HCT116 (cell line): ENCODE data around the gene ABCC8. TPM values are rescaled to one million over a fixed set of nuclear protein-coding genes. Genes with fewer than 3 reads are reported as not detected.

ENCODE experiments used
- ATAC-seq: fragments of 200-7000 bp; cut with Tn5 transposase; 2 replicates; pipeline ENCODE4 v1.9.1; 2020; ENCODE audit warnings: mild to moderate bottlenecking, moderate library complexity
- BruUV-seq: library from RNA; stranded (reverse); fragments of 400-500 nt; replicated peaks from 2 replicates; lab custom pipeline; 2021; lab: Mats Ljungman, UMichigan
- CTCF ChIA-PET: fragments of 300-600 bp; sonication (Branson Sonifier 250); formaldehyde crosslinking; loops from one replicate; lab custom pipeline; 2021; ENCODE audit warnings: antibody characterized with exemption; lab: Charles Lee
- POLR2A ChIA-PET: fragments of 300-600, 350-600 bp; sonication (Branson Sonifier 250); formaldehyde crosslinking; loops from one replicate; lab custom pipeline; 2021; ENCODE audit warnings: antibody characterized with exemption; lab: Charles Lee
- RAD21 ChIA-PET, 2 experiments: fragments of 300-600 bp; sonication (Branson Sonifier 250); formaldehyde crosslinking; loops; one replicate each; lab custom pipeline; 2023; ENCODE audit warnings: low total read pairs in 2 of 2; ENCODE audit not compliant: uncharacterized antibody in 2 of 2, unreplicated experiment in 2 of 2, low non-redundant PET in 1 of 2; lab: Charles Lee
- DNase-seq: peaks from one replicate; pipeline ENCODE4 v3.0.0-alpha.2; 2010; ENCODE audit warnings: low read depth, low spot score
- H2AFZ ChIP-seq: fragments of 200-600 bp; shearing (Covaris generic), sonication (generic); 2 replicates; pipeline ENCODE4 v1.6.1; 2017; ENCODE audit warnings: low read depth, mixed run types, mixed read lengths, antibody characterized with exemption, low read length; ENCODE audit not compliant: poor library complexity, severe bottlenecking
- H3K27ac ChIP-seq: 2 replicates; pipeline ENCODE4 v1.5.1; 2012; ENCODE audit warnings: low read depth, low read length
- H3K27me3 ChIP-seq: fragments of 200-600 bp; sonication (generic); 2 replicates; pipeline ENCODE4 v1.6.1; 2016; ENCODE audit warnings: mixed run types, low read length, mixed read lengths; ENCODE audit not compliant: insufficient read depth
- H3K36me3 ChIP-seq, 2 experiments: fragments of 200-500 bp in 1 of 2; fragments of 200-600 bp in 1 of 2; sonication (Bioruptor generic) in 1 of 2; sonication (generic) in 1 of 2; 2 replicates each; pipeline versions ENCODE4 v1.5.1 to v1.6.1; 2014 to 2016; ENCODE audit warnings: low read length in 2 of 2, inconsistent platforms in 1 of 2, mixed read lengths in 1 of 2, mixed run types in 1 of 2; ENCODE audit not compliant: insufficient read depth in 2 of 2, control insufficient read depth in 1 of 2
- H3K4me1 ChIP-seq, 2 experiments: fragments of 200-600 bp in 1 of 2; sonication (generic) in 1 of 2; 2 replicates each; pipeline versions ENCODE4 v1.5.1 to v1.6.1; 2012 to 2017; ENCODE audit warnings: low read length in 2 of 2, inconsistent platforms in 1 of 2, mild to moderate bottlenecking in 1 of 2, mixed read lengths in 1 of 2, mixed run types in 1 of 2, moderate library complexity in 1 of 2; ENCODE audit not compliant: insufficient read depth in 2 of 2, control insufficient read depth in 1 of 2
- H3K4me2 ChIP-seq: fragments of 200-600 bp; sonication (generic); 2 replicates; pipeline ENCODE4 v1.6.1; 2017; ENCODE audit warnings: mixed run types, low read length, mixed read lengths
- H3K4me3 ChIP-seq, 2 experiments: fragments of 200-600 bp in 1 of 2; sonication (generic) in 1 of 2; replicated peaks in 1 of 2; 2 replicates each; pipeline ENCODE4 v1.5.1; 2011 to 2016; ENCODE audit warnings: low read length in 2 of 2, control low read depth in 1 of 2, low read depth in 1 of 2, mild to moderate bottlenecking in 1 of 2, mixed read lengths in 1 of 2, mixed run types in 1 of 2
- H3K79me2 ChIP-seq: fragments of 200-600 bp; sonication (generic); 2 replicates; pipeline ENCODE4 v1.6.1; 2017; ENCODE audit warnings: mild to moderate bottlenecking, mixed run types, low read length, moderate library complexity, mixed read lengths; ENCODE audit not compliant: insufficient read depth
- H3K9ac ChIP-seq: fragments of 200-600 bp; sonication (generic); 2 replicates; pipeline ENCODE4 v1.6.1; 2016; ENCODE audit warnings: low read length, mixed read lengths
- H3K9me2 ChIP-seq: fragments of 200-600 bp; sonication (generic), shearing (Covaris generic); 2 replicates; pipeline ENCODE4 v1.6.1; 2017; ENCODE audit warnings: mixed run types, mild to moderate bottlenecking, moderate library complexity; ENCODE audit not compliant: insufficient read depth
- H3K9me3 ChIP-seq, 2 experiments: fragments of 200-500 bp in 1 of 2; fragments of 200-600 bp in 1 of 2; sonication (Bioruptor generic) in 1 of 2; sonication (generic) in 1 of 2; 2 replicates each; pipeline ENCODE4 v1.6.1; 2014 to 2017; ENCODE audit warnings: low read length in 2 of 2, mixed read lengths in 2 of 2, inconsistent platforms in 1 of 2, low read depth in 1 of 2, mild to moderate bottlenecking in 1 of 2, mixed run types in 1 of 2, moderate library complexity in 1 of 2; ENCODE audit not compliant: control insufficient read depth in 1 of 2, insufficient read depth in 1 of 2
- H4K20me1 ChIP-seq: fragments of 200-600 bp; sonication (generic), shearing (Covaris generic); 2 replicates; pipeline ENCODE4 v1.6.1; 2017; ENCODE audit warnings: mixed run types, mild to moderate bottlenecking, moderate library complexity; ENCODE audit not compliant: insufficient read depth
- CBX3 ChIP-seq: IDR thresholded peaks from 2 replicates; pipeline ENCODE4 v1.6.1; 2012; ENCODE audit warnings: low read depth
- EZH2 ChIP-seq: fragments of 200-600 bp; sonication (generic); IDR thresholded peaks from 2 replicates; pipeline ENCODE4 v1.6.1; 2017; ENCODE audit warnings: antibody characterized with exemption, mixed run types
- EZH2phosphoT487 ChIP-seq: fragments of 200-600 bp; IDR thresholded peaks from 2 replicates; pipeline ENCODE4 v1.6.1; 2018; ENCODE audit warnings: antibody characterized with exemption, borderline replicate concordance
- JUND ChIP-seq: IDR thresholded peaks from 2 replicates; pipeline ENCODE4 v1.6.1; 2012
- POLR2AphosphoS5 ChIP-seq: IDR thresholded peaks from 2 replicates; pipeline ENCODE4 v1.6.1; 2011; ENCODE audit warnings: mild to moderate bottlenecking, low read depth, low read length, moderate library complexity
- SIN3A ChIP-seq: IDR thresholded peaks from 2 replicates; pipeline ENCODE4 v1.6.1; 2012; ENCODE audit warnings: low read depth
- TCF7L2 ChIP-seq: IDR thresholded peaks from 2 replicates; pipeline ENCODE4 v1.7.0; 2011; ENCODE audit warnings: borderline replicate concordance, inconsistent platforms; ENCODE audit not compliant: insufficient read depth, insufficient read length; ENCODE audit errors: extremely low read depth
- YY1 ChIP-seq: IDR thresholded peaks from 2 replicates; pipeline ENCODE4 v1.6.1; 2011; ENCODE audit warnings: low read length, low read depth, moderate library complexity, mild to moderate bottlenecking; ENCODE audit not compliant: insufficient replicate concordance; ENCODE audit errors: extremely low read depth
- intact Hi-C: fragments of 100-400 bp; cut with micrococcal nuclease; formaldehyde crosslinking; loops from 2 replicates; pipeline ENCODE4 v1.10.0; 2022
- total RNA-seq: library from RNA; stranded (reverse); gene quantifications from one replicate; pipeline ENCODE4 v1.2.1, GENCODE V29; 2021; ENCODE audit not compliant: unreplicated experiment
- TF ChIP-seq, protein P1 (sequence below): IDR thresholded peaks from 2 replicates; pipeline ENCODE4 v1.6.1; 2012; ENCODE audit warnings: low read depth
- TF ChIP-seq, protein P2 (sequence below): IDR thresholded peaks from 2 replicates; pipeline ENCODE4 v1.6.1; 2011; ENCODE audit warnings: mild to moderate bottlenecking, low read length, moderate library complexity; ENCODE audit not compliant: insufficient replicate concordance; ENCODE audit errors: extremely low read depth

Gene ABCC8
- total RNA-seq, 1 experiment from 2014 or later = 0.39 TPM

DNA sequence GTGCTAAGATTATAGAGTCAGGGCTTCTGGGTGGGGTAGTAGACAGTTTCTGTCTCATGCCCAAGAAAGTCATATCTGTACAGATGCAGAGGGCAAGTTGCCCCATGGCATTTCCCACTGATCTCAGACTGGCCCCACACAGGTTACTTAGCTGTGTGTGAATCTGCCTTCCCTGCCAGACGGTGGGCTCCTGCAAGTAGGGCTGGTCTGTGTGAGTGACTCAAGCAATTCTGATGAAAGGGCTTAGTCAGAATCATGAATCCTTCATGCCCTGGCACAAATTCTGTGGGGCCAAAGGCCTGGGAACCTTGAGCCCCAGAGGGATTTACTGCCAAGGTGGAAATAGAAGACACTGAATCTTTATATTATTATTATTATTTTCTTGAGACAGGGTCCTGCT, 37.2 kb upstream of the ABCC8 start (continued):
- TF ChIP-seq, protein P1, sequence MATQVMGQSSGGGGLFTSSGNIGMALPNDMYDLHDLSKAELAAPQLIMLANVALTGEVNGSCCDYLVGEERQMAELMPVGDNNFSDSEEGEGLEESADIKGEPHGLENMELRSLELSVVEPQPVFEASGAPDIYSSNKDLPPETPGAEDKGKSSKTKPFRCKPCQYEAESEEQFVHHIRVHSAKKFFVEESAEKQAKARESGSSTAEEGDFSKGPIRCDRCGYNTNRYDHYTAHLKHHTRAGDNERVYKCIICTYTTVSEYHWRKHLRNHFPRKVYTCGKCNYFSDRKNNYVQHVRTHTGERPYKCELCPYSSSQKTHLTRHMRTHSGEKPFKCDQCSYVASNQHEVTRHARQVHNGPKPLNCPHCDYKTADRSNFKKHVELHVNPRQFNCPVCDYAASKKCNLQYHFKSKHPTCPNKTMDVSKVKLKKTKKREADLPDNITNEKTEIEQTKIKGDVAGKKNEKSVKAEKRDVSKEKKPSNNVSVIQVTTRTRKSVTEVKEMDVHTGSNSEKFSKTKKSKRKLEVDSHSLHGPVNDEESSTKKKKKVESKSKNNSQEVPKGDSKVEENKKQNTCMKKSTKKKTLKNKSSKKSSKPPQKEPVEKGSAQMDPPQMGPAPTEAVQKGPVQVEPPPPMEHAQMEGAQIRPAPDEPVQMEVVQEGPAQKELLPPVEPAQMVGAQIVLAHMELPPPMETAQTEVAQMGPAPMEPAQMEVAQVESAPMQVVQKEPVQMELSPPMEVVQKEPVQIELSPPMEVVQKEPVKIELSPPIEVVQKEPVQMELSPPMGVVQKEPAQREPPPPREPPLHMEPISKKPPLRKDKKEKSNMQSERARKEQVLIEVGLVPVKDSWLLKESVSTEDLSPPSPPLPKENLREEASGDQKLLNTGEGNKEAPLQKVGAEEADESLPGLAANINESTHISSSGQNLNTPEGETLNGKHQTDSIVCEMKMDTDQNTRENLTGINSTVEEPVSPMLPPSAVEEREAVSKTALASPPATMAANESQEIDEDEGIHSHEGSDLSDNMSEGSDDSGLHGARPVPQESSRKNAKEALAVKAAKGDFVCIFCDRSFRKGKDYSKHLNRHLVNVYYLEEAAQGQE = no peak
- TF ChIP-seq EZH2 (no peak), POLR2AphosphoS5 (no peak), JUND (no peak), EZH2phosphoT487 (no peak), CBX3 (no peak)
- TF ChIP-seq, protein P2, sequence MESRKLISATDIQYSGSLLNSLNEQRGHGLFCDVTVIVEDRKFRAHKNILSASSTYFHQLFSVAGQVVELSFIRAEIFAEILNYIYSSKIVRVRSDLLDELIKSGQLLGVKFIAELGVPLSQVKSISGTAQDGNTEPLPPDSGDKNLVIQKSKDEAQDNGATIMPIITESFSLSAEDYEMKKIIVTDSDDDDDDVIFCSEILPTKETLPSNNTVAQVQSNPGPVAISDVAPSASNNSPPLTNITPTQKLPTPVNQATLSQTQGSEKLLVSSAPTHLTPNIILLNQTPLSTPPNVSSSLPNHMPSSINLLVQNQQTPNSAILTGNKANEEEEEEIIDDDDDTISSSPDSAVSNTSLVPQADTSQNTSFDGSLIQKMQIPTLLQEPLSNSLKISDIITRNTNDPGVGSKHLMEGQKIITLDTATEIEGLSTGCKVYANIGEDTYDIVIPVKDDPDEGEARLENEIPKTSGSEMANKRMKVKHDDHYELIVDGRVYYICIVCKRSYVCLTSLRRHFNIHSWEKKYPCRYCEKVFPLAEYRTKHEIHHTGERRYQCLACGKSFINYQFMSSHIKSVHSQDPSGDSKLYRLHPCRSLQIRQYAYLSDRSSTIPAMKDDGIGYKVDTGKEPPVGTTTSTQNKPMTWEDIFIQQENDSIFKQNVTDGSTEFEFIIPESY = no peak

DNA sequence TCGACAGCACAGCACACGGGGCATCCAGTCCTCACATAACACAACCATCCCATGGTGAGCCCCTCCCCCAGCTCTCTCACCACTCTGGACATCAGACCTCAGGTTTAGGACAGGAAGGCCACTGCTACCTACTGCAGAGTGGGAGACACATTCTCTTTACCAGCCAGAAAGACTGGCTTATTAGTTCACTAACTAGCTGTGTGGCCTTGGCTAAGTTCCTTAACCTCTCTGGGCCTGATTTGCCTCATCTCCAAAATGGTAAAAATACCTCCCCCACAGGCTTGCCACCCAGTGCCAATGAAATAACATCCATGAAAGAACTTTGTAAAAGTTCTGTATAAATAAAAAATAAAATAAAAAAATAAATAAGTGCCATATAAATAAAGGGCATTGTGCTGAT, 35.5 kb upstream of the ABCC8 start:
- Histone ChIP-seq H4K20me1 (no peaks in the 10 kb centered on the region), H3K4me2 (no peak overlapping the region), H3K36me3 (no peaks in the 10 kb centered on the region), H3K9ac (no peak overlapping the region), H3K79me2 (no peaks in the 10 kb centered on the region), H3K9me3 (no peaks in the 10 kb centered on the region), H2AFZ (no peak overlapping the region), H3K4me1 (peaks cover under 1 to 5% of the 10 kb centered on the region in 2 experiments; a peak in 3 of 4 replicates), H3K27me3 (no peaks in the 10 kb centered on the region), H3K9me2 (no peaks in the 10 kb centered on the region), H3K27ac (no peak overlapping the region), H3K4me3 (no peak overlapping the region)
- DNase-seq (no peak), ATAC-seq (no peak)
- CTCF ChIA-PET = interaction anchor here (1.1 kb wide), 1 partner anchor 16 kb away, joined by 4 read pairs; no protein-coding TSS in a partner anchor
- RAD21 ChIA-PET = no interaction called here
- TF ChIP-seq SIN3A (no peak), POLR2AphosphoS5 (no peak), EZH2phosphoT487 (no peak), TCF7L2 (no peak), YY1 (no peak), CBX3 (no peak)
- TF ChIP-seq, protein P2 = no peak
- intact Hi-C loops = no loop called here
- POLR2A ChIA-PET = no interaction called here
- BruUV-seq = no TSS peak
